ENCODE results near the gene DAPP1.
A peak's percentile ranks its signal among the peaks of the same experiment; 100 is the strongest.
"Not testable (repeated sequence)": the region's sequence is repeated elsewhere in the genome, so short reads cannot be mapped to it uniquely, and the experiment has no call there.

Gene DAPP1

GRCh38 chr4:99825272-99825671, 8.6 kb downstream of the DAPP1 start:
- DNase-seq: no peak

GRCh38 chr4:99826016-99826415, 9.4 kb downstream of the DAPP1 start:
- no peak for DNase-seq

GRCh38 chr4:99827454-99827853, 10.8 kb downstream of the DAPP1 start:
- DNase-seq: no peak

GRCh38 chr4:99827857-99828256, 11.2 kb downstream of the DAPP1 start:
- no peak for DNase-seq

- no peak for DNase-seq
Observed at GRCh38 chr4:99828477-99828876, 11.8 kb downstream of the DAPP1 start.

- not testable (repeated sequence) for DNase-seq
Observed at GRCh38 chr4:99830051-99830450, 13.4 kb downstream of the DAPP1 start.

- no peak for DNase-seq
Observed at GRCh38 chr4:99832321-99832720, 15.7 kb downstream of the DAPP1 start.

- DNase-seq: no peak
Observed at GRCh38 chr4:99832758-99833157, 16.1 kb downstream of the DAPP1 start.

GRCh38 chr4:99833756-99834155, 17.1 kb downstream of the DAPP1 start:
- DNase-seq: no peak

GRCh38 chr4:99834569-99834968, 17.9 kb downstream of the DAPP1 start:
- no peak for DNase-seq

- no peak for DNase-seq
Observed at GRCh38 chr4:99835942-99836341, 19.3 kb downstream of the DAPP1 start.

GRCh38 chr4:99838927-99839326, 22.3 kb downstream of the DAPP1 start:
- no peak for DNase-seq

GRCh38 chr4:99841129-99841528, 24.5 kb downstream of the DAPP1 start:
- DNase-seq: no peak

- no peak for DNase-seq
Observed at GRCh38 chr4:99843413-99843812, 26.8 kb downstream of the DAPP1 start.

- DNase-seq: no peak
Observed at GRCh38 chr4:99844048-99844447, 27.4 kb downstream of the DAPP1 start.

GRCh38 chr4:99845179-99845578, 28.6 kb downstream of the DAPP1 start:
- DNase-seq: no peak

GRCh38 chr4:99845708-99846469, 29.3 kb downstream of the DAPP1 start:
- peak; percentile 16 for DNase-seq

- no peak for DNase-seq
Observed at GRCh38 chr4:99846891-99847290, 30.3 kb downstream of the DAPP1 start.

GRCh38 chr4:99847362-99847976, 30.8 kb downstream of the DAPP1 start:
- DNase-seq: peak; percentile 47

GRCh38 chr4:99848591-99849001, 32.0 kb downstream of the DAPP1 start:
- DNase-seq: peak; percentile 59

GRCh38 chr4:99852199-99852749, 35.6 kb downstream of the DAPP1 start:
- DNase-seq: no peak

GRCh38 chr4:99853190-99853589, 36.6 kb downstream of the DAPP1 start:
- DNase-seq: no peak

GRCh38 chr4:99853999-99854398, 37.4 kb downstream of the DAPP1 start:
- no peak for DNase-seq

- DNase-seq: no peak
Observed at GRCh38 chr4:99855678-99856077, 39.1 kb downstream of the DAPP1 start.
